ENCODE data around the gene ARHGAP10. TPM values are rescaled to one million over a fixed set of nuclear protein-coding genes. Genes with fewer than 3 reads are reported as not detected.

ARHGAP10 gene
- total RNA-seq, 4 donors from 2014 or later = 26.5 to 117 (median 29.7) TPM

DNA sequence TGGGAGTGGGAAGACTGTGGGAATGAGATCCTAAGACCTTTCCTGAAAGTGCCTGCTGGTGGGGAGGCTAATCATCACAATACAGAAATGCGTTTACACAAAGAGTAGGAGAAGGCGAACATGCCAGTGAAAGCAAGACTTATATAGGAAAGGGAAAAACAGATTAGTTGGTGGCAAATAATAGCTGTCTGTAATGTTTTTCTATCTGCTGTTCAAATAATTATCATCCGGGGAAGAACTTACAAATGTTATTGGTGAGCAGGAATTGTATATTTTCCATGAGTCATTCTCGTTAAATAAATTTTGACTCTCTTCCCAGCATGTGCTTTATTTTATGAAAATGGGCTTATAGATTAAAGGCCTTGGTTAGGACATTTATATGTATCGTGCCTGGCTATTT lies 196.5 kb downstream of the ARHGAP10 start:
- intact Hi-C loops (cut with DNase I) = no loop called here
- Histone ChIP-seq H3K27ac (no peak overlapping the region), H3K36me3 (peaks cover 0 to 54% (median 0%) of the 10 kb centered on the region in 3 donors), H3K4me3 (no peak overlapping the region), H3K4me1 (peaks cover 0 to 4% (median 0%) of the 10 kb centered on the region in 3 donors), H3K27me3 (no peaks in the 10 kb centered on the region), H3K9me3 (no peaks in the 10 kb centered on the region)
- TF ChIP-seq, protein P1, sequence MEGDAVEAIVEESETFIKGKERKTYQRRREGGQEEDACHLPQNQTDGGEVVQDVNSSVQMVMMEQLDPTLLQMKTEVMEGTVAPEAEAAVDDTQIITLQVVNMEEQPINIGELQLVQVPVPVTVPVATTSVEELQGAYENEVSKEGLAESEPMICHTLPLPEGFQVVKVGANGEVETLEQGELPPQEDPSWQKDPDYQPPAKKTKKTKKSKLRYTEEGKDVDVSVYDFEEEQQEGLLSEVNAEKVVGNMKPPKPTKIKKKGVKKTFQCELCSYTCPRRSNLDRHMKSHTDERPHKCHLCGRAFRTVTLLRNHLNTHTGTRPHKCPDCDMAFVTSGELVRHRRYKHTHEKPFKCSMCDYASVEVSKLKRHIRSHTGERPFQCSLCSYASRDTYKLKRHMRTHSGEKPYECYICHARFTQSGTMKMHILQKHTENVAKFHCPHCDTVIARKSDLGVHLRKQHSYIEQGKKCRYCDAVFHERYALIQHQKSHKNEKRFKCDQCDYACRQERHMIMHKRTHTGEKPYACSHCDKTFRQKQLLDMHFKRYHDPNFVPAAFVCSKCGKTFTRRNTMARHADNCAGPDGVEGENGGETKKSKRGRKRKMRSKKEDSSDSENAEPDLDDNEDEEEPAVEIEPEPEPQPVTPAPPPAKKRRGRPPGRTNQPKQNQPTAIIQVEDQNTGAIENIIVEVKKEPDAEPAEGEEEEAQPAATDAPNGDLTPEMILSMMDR (IDR thresholded peaks at IDR 0.05) = no peak
- no peak for TF ChIP-seq POLR2A (IDR thresholded peaks at IDR 0.05)
- DNase-seq = no peak
- 42% methylated on average over 5 of the region's 5 CpGs for WGBS, 2 donors

DNA sequence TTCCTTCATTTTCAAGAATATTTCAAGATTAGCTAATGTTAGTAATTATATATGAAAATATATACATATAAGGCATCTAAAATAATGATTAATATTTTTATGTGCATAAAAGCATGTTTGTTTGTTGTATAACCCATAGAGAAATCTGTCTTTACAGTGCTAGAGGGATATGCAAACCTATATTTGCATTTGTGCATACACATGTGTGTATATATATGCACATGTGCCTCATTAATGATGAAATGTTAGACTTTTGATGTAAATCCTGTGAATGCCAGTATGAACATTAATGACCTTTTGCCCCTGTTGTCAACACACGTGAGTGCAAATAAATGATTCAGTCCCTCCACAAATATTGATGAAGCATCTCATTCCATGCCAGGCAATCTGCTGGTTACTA lies 197.9 kb downstream of the ARHGAP10 start:
- no peaks in the 10 kb centered on the region for H3K27me3 ChIP-seq
- peaks cover 0 to 4% (median 0%) of the 10 kb centered on the region in 3 donors for H3K4me1 ChIP-seq
- H3K9me3 ChIP-seq = no peaks in the 10 kb centered on the region
- no peak for DNase-seq
- H3K36me3 ChIP-seq = peaks cover 0 to 67% (median 0%) of the 10 kb centered on the region in 3 donors
- H3K27ac ChIP-seq = no peak overlapping the region
- 57 to 83% methylated on average over 1 of the region's 1 CpG for WGBS, 2 donors
- intact Hi-C loops (cut with DNase I) = no loop called here
- H3K4me3 ChIP-seq = no peak overlapping the region
- TF ChIP-seq POLR2A (IDR thresholded peaks at IDR 0.05) = no peak
- TF ChIP-seq, protein P1 (IDR thresholded peaks at IDR 0.05) = no peak

DNA sequence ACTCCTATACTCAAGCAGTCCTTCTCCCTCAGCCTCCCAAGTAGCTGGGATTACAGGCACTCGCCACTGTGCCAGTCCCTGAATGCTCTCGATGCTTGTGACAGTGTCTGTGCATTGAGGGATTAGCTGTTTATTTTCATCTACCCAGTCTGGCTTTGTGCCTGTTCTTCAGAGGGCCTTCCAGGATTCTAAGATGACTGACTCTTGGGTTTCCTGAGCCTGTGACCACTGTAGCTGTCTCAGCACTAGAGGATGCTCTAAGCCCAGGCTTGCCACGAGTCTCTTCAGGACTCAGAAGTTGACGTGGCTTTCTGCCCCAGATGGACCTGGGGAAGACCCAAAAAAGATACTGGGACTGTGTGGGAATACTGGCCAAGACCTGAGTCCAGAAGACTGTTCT lies 201.4 kb downstream of the ARHGAP10 start:
- no peaks in the 10 kb centered on the region for H3K27me3 ChIP-seq
- no peaks in the 10 kb centered on the region for H3K9me3 ChIP-seq
- DNase-seq = no peak
- no peaks in the 10 kb centered on the region for H3K4me1 ChIP-seq
- H3K4me3 ChIP-seq = no peak overlapping the region
- intact Hi-C loops (cut with DNase I) = no loop called here
- TF ChIP-seq, protein P1 (IDR thresholded peaks at IDR 0.05) = no peak
- no peak for TF ChIP-seq POLR2A (IDR thresholded peaks at IDR 0.05)
- peaks cover 0 to 60% (median 0%) of the 10 kb centered on the region in 3 donors for H3K36me3 ChIP-seq
- 63 to 73% methylated on average over 3 to 4 of the region's 4 CpGs for WGBS, 2 donors
- no peak overlapping the region for H3K27ac ChIP-seq

DNA sequence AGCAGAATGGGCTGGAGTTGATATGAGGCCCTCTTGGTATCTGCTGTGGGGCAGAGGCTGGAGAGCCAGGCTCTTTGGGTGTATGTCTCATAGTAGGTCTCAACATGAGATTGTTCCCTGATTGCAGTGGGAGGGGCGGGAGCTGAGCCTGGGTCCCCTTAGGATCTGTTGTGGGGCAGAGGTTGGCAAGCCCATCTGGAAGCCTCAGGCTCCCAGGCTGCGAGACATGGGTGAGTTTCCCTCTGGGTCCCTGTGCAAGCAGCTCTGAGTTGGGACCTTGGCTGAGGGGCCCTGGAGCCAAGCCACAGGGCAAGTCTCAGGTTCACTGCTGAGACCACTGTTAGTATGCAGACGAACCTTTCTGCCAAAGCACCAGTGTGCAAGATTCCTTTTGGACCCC lies 201.9 kb downstream of the ARHGAP10 start:
- H3K27ac ChIP-seq = no peak overlapping the region
- WGBS, 2 donors = 60% methylated on average over 1 of the region's 3 CpGs; no CpG with 5 or more reads in 1 of the 2 donors
- H3K9me3 ChIP-seq = no peaks in the 10 kb centered on the region
- H3K4me1 ChIP-seq = no peaks in the 10 kb centered on the region
- intact Hi-C loops (cut with DNase I) = no loop called here
- no peak overlapping the region for H3K4me3 ChIP-seq
- no peak for TF ChIP-seq POLR2A (IDR thresholded peaks at IDR 0.05)
- TF ChIP-seq, protein P1 (IDR thresholded peaks at IDR 0.05) = no peak
- H3K27me3 ChIP-seq = no peaks in the 10 kb centered on the region
- DNase-seq = no peak
- H3K36me3 ChIP-seq = peaks cover 0 to 62% (median 0%) of the 10 kb centered on the region in 3 donors

DNA sequence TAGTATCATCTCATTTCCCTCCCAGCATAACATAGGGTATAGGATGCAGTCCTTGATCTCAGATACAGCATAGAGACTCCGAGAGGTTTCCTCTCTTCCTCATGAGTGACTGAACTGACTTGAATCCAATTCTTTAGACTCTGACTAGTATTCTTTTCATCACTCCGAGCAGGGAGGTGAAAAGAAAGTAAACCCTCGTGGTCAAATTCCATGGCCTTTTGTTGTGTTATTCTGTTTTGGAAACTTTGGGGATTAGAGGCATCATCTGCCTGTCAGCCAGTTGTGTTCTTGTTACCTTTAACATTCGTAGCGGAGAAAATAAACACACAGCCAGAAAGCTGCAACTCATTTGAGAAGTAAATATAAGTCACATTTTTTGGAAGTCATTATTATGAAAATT lies 206.6 kb downstream of the ARHGAP10 start:
- Histone ChIP-seq H3K4me3 (no peak overlapping the region), H3K4me1 (peaks cover 0 to 10% (median 3%) of the 10 kb centered on the region in 3 donors), H3K36me3 (peaks cover 0 to 47% (median 0%) of the 10 kb centered on the region in 3 donors), H3K9me3 (no peaks in the 10 kb centered on the region), H3K27me3 (no peaks in the 10 kb centered on the region), H3K27ac (no peak overlapping the region)
- no peak for DNase-seq
- intact Hi-C loops (cut with DNase I) = no loop called here
- 56 to 74% methylated on average over 5 of the region's 5 CpGs for WGBS, 2 donors
- TF ChIP-seq, protein P1 (IDR thresholded peaks at IDR 0.05) = no peak
- TF ChIP-seq POLR2A (IDR thresholded peaks at IDR 0.05) = no peak

Measured in esophagus squamous epithelium (tissue), 5 donors.